GM18858 (cell line): ENCODE measurements around the gene SUN1.

Source experiments
- ATAC-seq: cut with Tn5 transposase; IDR thresholded peaks from one replicate; pipeline ENCODE4 v1.9.1; 2021; ENCODE audit not compliant: unreplicated experiment

The SUN1 gene

DNA sequence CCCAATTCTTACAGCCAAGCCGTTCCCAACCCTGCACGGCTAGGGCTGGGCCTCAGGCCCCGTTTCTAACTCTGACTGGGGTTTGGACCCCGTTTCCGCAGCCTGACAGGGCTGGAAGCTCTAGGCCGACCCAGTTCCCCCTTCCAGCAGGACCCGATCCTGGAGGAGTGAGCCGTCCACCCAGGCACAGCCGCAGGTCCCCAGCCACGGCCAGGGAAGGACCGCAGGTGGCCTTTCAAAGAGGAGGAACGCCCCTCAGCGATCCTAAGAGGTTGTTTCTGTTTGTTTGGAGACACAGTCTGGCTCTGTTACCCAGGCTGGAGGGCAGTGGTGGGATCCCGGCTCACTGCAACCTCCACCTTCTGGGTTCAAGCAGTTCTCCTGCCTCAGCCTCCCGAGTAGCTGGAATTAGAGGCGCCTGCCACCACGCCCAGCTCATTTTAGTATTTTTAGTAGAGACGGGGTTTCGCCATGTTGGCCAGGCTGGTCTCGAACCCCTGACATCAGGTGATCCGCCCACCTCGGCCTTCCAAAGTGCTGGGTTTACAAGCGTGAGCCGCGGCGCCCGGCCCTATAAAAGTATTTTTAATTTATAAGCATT lies 43.3 kb downstream of the SUN1 start:
- ATAC-seq, result no peak

DNA sequence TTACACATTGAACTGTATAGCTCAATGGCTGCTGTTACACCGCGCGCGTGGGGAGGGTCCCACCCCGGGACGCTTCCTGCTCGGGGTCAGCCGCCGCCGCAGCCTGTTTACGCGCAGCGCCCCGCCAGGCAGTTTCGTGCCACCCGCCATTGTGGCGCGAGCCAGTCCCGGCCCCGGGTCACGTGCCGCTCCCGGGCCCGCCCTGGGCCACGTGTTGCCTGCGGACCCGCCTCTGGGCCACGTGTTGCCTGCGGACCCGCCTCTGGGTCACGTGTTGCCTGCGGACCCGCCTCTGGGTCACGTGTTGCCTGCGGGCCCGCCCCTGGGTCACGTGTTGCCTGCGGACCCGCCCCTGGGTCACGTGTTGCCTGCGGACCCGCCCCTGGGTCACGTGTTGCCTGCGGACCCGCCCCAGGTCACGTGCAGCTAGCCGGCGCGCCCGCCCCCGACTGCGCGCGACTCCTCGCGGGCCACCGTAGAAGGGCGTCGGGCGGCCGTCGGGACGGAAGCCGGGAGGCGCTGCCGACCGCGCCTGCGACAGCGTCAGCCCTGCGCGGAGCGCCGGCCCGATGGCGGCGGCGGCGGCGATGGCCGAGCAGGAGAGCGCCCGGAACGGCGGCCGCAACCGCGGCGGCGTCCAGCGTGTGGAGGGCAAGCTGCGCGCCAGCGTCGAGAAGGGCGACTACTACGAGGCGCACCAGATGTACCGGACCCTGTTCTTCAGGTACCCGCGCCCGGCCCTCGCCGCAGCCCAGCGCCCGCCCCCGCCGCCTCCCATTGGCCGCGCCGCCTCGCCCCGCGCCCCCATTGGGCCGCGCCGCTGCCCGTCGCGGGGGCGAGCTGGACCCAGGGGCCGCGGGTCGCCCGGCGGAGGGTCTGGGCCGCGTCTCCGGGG lies 44.0 kb downstream of the SUN1 start, which contains the start of gene GET4:
GET4 (plus strand) TSS at position 478 of the 895 bp plus-strand sequence; CDS start at position 570, 92 bp downstream.
- peak; percentile 49 for ATAC-seq

DNA sequence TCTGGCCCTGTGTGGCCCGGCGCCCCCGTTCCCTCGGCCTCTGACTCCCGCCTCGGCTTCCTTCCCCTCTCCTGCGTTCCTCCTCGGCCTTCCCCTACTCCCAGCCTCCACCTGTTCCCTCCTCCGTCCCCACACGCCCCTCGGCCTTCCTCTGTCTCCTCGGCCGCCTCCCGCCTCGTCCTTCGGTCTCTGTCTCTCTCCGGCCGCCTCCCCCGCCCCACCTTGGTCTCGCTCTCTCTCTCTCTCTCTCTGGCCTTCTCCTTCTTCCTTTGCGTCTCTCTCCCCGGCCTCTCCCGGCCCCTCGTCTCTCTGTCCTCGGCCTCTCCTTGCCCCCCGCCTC lies 44.7 kb downstream of the SUN1 start:
- ATAC-seq, result no peak

DNA sequence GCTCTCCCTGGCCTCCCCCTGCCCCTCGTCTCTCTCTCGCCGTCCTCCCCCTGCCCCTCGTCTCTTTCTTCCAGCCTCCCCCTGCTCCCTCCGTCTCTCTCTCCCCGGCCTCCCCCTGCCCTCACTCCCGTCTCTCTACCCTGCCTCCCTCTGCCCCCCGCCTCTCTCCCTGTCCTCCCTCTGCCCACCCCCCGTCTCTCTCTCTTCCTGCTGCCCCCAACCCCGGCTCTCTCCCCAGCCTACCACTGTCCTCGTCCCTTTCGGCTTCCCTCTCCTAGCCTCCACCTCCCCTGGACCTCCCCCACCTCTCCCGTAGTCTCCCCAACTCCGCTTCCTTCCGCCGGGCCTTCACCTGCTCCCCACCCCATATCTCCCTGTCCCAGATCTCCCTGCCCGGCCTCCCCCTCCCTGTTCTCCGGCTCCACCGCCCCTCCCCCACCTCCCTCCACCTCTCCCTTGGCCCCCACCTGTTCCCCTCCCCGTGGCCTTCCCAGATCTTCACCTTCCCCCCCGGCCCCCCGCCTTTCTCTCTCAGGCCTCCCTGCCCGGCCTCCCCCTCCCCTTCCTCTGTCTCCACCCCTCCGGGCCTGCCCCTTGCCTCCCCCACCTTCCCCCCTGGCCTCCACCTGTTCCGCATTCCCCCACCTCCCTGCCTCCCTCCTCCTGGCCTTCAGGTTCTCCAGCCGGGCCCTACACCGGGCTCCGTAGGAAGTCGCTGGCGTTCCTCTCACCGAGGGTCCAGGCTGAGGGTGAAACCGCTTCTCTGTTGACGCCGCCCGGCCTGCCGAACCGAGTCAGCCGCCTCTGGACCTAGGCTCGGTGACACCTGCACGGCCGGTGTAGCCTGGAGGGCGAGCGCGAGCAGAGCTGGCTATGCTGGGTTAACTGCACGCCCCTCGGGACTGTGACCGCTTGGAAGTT lies 45.3 kb downstream of the SUN1 start:
- ATAC-seq, result no peak

DNA sequence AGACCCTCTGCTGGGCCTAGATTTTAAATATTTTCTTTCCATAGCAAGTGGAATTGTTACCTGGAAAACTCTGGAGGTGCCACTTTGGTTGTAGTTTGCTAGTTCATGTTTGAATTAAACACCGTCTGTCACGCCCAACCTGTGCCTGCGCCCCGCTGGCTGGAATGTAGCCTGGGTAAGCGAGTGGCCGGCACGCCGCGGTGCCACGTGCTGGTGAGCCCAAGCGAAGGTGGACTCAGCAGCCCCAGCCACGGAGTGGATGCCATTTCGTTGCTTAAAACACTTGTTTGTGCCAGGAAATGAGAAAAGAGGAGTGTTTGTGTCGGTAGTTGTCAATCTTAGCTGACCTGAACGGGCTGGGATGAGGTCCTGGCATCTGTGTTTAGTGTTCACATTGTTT lies 46.8 kb downstream of the SUN1 start:
- ATAC-seq, result no peak

GRCh38 chr7:879706-880105 lies 47.4 kb downstream of the SUN1 start:
- ATAC-seq, result no peak

DNA sequence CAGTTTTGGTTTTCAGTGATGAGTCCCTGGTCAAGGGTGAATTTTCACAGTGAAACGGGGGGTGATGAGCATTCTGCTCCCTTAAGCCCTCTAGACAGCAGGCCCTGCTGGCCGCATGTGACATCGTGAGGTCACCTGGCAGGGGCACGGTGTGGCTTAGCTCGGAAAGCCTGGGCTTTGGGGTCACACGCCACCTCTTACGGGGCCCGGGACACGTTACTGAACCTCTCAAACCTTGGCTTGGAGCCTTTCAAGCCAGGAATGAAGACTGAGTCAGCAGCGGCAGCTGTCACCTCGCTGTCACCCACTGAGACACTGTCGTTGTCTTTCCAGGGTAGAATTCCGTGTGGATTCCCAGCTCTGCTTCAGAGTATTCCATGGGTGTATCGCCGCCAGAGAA lies 48.2 kb downstream of the SUN1 start:
- ATAC-seq, result no peak

DNA sequence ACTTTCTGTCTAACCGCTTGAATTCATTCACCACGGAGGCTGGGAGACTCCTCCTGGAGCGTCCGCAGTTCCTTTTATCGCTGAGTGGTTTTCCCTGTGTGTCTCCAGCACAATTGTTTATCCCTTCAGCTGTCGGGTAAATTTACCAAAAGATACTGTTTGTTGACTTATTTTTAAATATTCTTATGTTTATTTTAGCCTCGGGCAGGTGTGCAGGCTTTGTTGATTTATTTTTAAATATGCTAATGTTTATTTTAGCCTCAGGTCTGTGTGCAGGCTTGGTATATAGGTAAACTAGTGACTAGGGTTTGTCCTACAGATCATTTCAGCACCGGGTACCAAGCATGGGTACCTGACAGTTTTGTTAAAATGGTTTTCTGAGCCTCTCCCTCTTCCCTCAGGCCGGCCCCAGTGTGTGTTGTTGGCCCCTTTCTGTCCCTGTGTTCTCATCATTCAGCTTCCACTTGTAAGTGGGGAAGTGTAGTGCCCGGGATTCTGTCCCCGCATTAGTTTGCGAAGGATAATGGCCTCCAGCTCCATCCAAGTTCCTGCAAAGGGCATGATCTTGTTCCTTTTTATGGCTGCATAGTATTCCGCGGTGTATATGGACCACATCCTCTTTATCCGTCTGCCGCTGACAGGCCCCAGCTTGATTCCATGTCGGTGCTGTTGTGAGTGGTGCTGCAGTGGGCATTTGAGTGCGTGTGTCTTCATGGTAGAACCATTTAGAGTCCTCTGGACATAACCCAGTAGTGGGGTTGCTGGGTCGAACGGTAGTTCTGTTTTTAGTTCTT lies 49.4 kb downstream of the SUN1 start:
- no peak for ATAC-seq

GRCh38 chr7:882336-883035 lies 50.2 kb downstream of the SUN1 start:
- ATAC-seq, result no peak

DNA sequence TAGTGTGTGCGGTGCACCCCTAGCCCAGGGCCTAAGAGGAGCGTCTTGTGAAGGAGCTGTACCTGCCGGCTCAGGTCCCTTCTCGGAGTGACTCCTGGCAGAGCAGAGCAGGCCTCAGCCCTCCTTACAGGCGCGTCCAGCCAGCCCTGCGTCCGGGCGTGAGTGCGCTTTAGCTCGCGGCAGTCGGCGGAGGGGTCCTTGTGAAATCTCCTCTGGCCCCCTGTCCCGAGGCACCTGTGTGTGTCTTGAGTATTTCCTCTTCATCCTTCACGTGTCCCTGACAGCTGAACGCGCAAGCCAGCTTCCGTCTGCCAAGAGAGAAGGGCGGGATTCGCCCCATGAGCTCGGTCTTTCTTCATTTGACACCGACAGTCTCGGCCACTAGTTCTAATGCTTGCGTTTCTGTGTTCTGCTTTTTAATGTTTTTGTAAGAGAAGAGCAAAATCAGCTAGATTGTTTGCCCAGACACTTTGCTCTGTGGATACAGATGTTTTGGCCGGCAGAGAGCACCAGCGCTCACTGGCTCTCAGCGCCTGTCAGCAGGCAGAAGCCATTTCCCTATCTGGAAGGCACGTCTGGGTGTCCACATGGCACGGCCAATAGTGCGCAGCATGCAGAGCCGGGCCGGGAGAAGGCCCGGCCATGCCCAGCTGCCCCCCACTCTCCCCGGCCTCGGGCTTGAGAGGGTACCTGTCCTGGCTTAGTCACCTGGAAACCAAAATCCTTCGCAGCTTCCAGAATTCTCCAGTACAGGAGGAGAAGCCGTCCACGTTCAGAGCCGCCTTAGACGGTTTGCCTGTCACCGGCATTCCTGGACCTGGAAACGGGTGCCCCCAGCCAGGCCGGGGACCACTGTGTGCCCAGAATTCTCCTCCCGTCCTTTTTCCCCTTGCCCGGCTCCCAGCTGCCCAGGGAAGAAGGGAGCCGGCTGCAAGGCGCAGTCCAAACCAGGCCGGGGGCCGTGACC lies 51.1 kb downstream of the SUN1 start:
- no peak for ATAC-seq

DNA sequence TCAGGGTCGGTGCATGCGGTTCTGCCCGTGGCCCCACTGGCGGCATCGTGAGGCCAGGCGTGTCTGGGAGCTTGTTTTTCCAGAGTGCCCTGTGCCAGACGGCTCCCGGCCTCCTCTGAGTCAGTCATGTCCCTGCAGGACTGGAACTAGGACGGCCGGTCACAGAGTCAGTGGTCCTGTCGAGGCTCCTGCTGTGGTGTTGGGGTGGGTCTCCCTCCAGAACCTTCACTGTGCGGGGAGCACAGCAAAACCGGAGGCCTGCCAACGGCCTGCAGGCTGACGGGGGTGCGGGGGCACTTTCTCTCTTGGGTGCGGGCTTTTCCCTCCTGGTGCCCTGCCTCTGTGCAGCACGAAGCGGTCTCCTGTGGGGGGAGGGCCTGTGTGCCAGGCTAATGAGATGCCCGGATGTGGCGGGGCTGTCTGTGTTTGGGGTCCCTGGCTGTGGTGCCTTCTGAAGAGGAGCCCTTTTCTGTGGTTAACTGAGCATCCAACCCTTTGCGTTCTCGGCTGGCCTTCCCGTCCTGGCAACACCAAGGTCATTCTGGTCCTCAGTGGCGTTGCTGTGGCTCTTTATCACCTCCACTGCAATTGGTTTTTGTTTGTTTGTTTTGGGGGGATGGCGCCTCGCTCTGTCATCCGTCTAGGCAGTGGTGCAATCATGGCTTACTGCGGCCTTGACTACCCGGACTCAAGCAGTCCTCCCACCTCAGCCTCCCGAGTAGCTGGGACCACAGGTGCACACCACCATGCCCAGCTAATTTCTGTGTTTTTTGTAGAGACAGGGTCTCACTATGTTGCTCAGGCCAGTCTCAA lies 52.1 kb downstream of the SUN1 start:
- ATAC-seq, result no peak

DNA sequence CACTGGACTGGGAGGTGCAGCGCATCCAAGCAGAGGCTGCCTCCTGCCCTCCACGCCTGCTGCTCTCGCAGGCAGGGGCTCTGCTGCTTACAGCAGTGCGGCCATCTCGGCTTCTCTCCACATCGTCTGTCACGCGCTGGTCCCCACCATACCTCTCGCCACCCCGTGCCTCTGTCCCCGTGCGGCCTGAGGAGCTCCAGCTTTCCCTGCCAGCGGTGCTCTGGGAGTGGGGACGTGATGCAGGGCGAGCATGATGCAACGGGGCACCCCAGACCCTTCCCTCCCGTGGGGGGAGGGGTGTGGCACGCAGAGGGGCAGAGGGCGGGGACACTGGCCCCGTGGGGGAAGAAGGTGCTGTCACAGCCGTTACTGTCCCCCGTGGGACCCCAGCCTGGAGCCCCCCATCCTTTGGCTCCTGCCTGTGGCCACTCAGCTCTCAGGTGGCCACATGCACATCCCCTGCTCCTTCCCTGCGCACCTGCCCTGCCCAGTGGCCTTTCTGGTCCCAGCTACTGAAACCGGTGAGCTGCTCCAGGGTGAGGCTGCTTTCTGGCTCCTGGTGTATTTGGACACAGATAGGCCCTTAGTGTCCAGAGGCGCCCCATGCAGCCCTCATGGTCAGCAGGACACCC lies 53.1 kb downstream of the SUN1 start:
- ATAC-seq, result no peak

GRCh38 chr7:885893-886625 lies 53.8 kb downstream of the SUN1 start:
- ATAC-seq, result no peak

DNA sequence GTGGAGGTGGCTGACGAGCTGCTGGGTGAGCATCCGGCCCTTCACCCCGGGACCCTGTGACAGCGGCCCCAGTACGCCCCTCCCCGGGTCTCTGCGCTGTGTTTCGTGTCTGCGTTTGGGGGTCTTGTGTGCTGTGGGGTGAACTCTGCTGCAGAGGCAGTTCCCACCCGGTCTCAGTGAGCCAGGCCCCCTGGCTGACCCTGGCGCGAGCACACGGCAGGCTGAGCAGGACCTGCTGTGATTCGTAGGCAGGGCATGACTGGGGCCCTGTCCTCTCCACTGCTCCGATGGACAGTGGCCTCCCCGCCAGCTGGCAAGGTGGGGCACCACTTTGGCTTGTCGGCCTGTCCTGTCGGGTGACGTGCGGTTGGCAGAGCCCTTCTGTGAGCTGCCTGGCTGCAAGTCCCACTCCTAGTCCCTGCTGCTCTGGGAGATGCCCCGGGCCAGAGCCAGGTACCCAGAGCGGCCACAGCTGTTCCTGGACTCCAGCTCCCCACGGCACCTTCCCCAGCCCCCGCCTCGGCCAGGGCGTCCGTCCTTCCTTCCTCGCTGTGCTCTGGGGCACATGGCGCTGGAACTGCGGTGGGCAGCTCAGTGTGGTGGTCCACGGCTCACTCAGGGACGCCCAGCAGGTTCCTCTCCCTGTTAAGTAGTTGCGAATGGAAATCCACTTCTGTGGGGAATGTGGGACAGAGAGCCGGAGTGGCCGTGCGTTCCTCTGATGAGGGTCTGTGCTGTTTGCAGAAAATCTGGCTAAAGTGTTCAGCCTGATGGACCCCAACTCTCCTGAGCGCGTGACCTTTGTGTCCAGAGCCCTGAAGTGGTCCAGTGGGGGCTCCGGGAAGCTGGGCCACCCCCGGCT lies 54.6 kb downstream of the SUN1 start:
- ATAC-seq, result no peak

GRCh38 chr7:887488-887820 lies 55.2 kb downstream of the SUN1 start:
- no peak for ATAC-seq
